CD4-positive, alpha-beta T cell treated with Interleukin-15 for 1 hour (primary cell): ENCODE measurements around the gene OR11L1.

ENCODE experiments used
- DNase-seq: peaks from one replicate; pipeline ENCODE4 v3.0.0-alpha.2; 2020

The OR11L1 gene

GRCh38 chr1:247841796-247842195 lies at the start of gene OR11L1:
TSS of gene OR11L1 (minus strand) at chr1:247841896. CDS start at chr1:247841896, 0 bp downstream.
- no peak for DNase-seq

- DNase-seq, result no peak
Measured at GRCh38 chr1:247884797-247885413, 43.2 kb upstream of the OR11L1 start.

- no peak for DNase-seq
Measured at GRCh38 chr1:247883346-247883745, 41.6 kb upstream of the OR11L1 start.

GRCh38 chr1:247865416-247865815 lies 23.7 kb upstream of the OR11L1 start:
- no peak for DNase-seq

- no peak for DNase-seq
Measured at GRCh38 chr1:247864644-247865043, 22.9 kb upstream of the OR11L1 start.

- no peak for DNase-seq
Measured at GRCh38 chr1:247862756-247863155, 21.1 kb upstream of the OR11L1 start.

- no peak for DNase-seq
Measured at GRCh38 chr1:247857985-247858619, 16.4 kb upstream of the OR11L1 start.

- DNase-seq, result peak; percentile 29
Measured at GRCh38 chr1:247857069-247857984, 15.6 kb upstream of the OR11L1 start, which contains the start of gene TRIM58. TSS of gene TRIM58 (plus strand) at chr1:247857187. CDS start at chr1:247857247, 60 bp downstream.

GRCh38 chr1:247855911-247856310 lies 14.2 kb upstream of the OR11L1 start:
- no peak for DNase-seq

GRCh38 chr1:247854899-247855545 lies 13.3 kb upstream of the OR11L1 start:
- DNase-seq, result no peak

GRCh38 chr1:247849616-247850015 lies 7.9 kb upstream of the OR11L1 start:
- no peak for DNase-seq

GRCh38 chr1:247848346-247848745 lies 6.7 kb upstream of the OR11L1 start:
- no peak for DNase-seq

GRCh38 chr1:247845693-247846017 lies 4.0 kb upstream of the OR11L1 start:
- no peak for DNase-seq

GRCh38 chr1:247845011-247845692 lies 3.5 kb upstream of the OR11L1 start:
- no peak for DNase-seq

GRCh38 chr1:247843411-247843810 lies 1.7 kb upstream of the OR11L1 start:
- DNase-seq, result no peak

- DNase-seq, result no peak
Measured at GRCh38 chr1:247840818-247841217, 878 bp downstream of the OR11L1 start.

GRCh38 chr1:247833601-247834000 lies 8.1 kb downstream of the OR11L1 start:
- no peak for DNase-seq

- DNase-seq, result no peak
Measured at GRCh38 chr1:247829656-247830055, 12.0 kb downstream of the OR11L1 start.

GRCh38 chr1:247825362-247825761 lies 16.3 kb downstream of the OR11L1 start:
- no peak for DNase-seq

GRCh38 chr1:247824023-247824422 lies 17.7 kb downstream of the OR11L1 start, which contains the start of gene OR14A16:
TSS of gene OR14A16 (minus strand) at chr1:247824119. CDS start at chr1:247815729, 8,390 bp downstream.
- no peak for DNase-seq

- DNase-seq, result no peak
Measured at GRCh38 chr1:247822060-247822459, 19.6 kb downstream of the OR11L1 start.

- DNase-seq, result no peak
Measured at GRCh38 chr1:247812637-247813036, 29.1 kb downstream of the OR11L1 start.

- DNase-seq, result no peak
Measured at GRCh38 chr1:247797518-247797917, 44.2 kb downstream of the OR11L1 start.
